PC-9 (cell line): ENCODE data around the gene ABCA12.

Source experiments
- CTCF ChIP-seq: fragments of 200-600 bp; sonication (generic); conservative IDR thresholded peaks from 2 replicates; pipeline ENCODE4 v1.6.1; 2017; ENCODE audit warnings: mixed run types, antibody characterized with exemption, mild to moderate bottlenecking, moderate library complexity
- EZH2 ChIP-seq: fragments of 200-600 bp; sonication (generic); IDR thresholded peaks from 2 replicates; pipeline ENCODE4 v1.8.0; 2017; ENCODE audit warnings: antibody characterized with exemption, low read depth

GRCh38 chr2:215038421-215038820 is 100.0 kb downstream of the ABCA12 start:
- TF ChIP-seq CTCF (no peak), EZH2 (no peak)
